H1 (cell line): ENCODE data around the gene DAGLA. TPM values are rescaled to one million over a fixed set of nuclear protein-coding genes. Genes with fewer than 3 reads are reported as not detected.
A peak's percentile ranks its signal among the peaks of the same experiment; 100 is the strongest.

ENCODE experiments used
- CTCF ChIA-PET: fragments of 300-600 bp; sonication (Branson Sonifier 250); formaldehyde crosslinking; loops from one replicate; lab custom pipeline; 2021; ENCODE audit not compliant: partially characterized antibody; lab: Charles Lee
- POLR2A ChIA-PET: fragments of 300-600 bp; sonication (Branson Sonifier 250); formaldehyde crosslinking; loops from one replicate; lab custom pipeline; 2021; ENCODE audit warnings: inconsistent platforms; ENCODE audit not compliant: partially characterized antibody; lab: Charles Lee
- DNase-seq, 2 experiments: peaks; one replicate each; pipeline versions ENCODE4 v3.0.0 to v3.0.0-alpha.2; 2010 to 2022; ENCODE audit warnings: low spot score in 2 of 2, low read depth in 1 of 2, mixed read lengths in 1 of 2
- FAIRE-seq: peaks from 2 replicates; lab custom pipeline; 2011; peaks lifted over from hg19 to GRCh38; lab: Jason Lieb, UNC
- H2AFZ ChIP-seq: 2 replicates; pipeline ENCODE4 v1.8.1; 2012; ENCODE audit warnings: low read length, inconsistent platforms
- H2AK5ac ChIP-seq: 2 replicates; pipeline ENCODE4 v1.6.1; 2013; ENCODE audit warnings: low read depth, low read length
- H2BK120ac ChIP-seq: replicated peaks from 2 replicates; pipeline ENCODE3; 2013; ENCODE audit warnings: low read depth, low read length, inconsistent platforms
- H2BK12ac ChIP-seq: 2 replicates; pipeline ENCODE4 v1.6.1; 2013; ENCODE audit warnings: low read depth, low read length
- H2BK15ac ChIP-seq: 2 replicates; pipeline ENCODE4 v1.6.1; 2013; ENCODE audit warnings: low read length
- H2BK20ac ChIP-seq: 2 replicates; pipeline ENCODE4 v1.6.1; 2013; ENCODE audit warnings: low read length
- H2BK5ac ChIP-seq: 2 replicates; pipeline ENCODE4 v1.6.1; 2013; ENCODE audit warnings: low read depth, low read length
- H3K14ac ChIP-seq: 2 replicates; pipeline ENCODE4 v1.6.1; 2013; ENCODE audit warnings: inconsistent platforms; ENCODE audit not compliant: insufficient read length
- H3K18ac ChIP-seq: 2 replicates; pipeline ENCODE4 v1.6.1; 2013; ENCODE audit warnings: low read length; ENCODE audit errors: extremely low read depth
- H3K23ac ChIP-seq: 2 replicates; pipeline ENCODE4 v1.6.1; 2013; ENCODE audit warnings: inconsistent platforms; ENCODE audit not compliant: insufficient read length
- H3K23me2 ChIP-seq: 2 replicates; pipeline ENCODE4 v1.6.1; 2013; ENCODE audit warnings: low read depth, low read length
- H3K27ac ChIP-seq: 2 replicates; pipeline ENCODE4 v1.6.1; 2011; ENCODE audit warnings: low read depth, low read length, inconsistent platforms
- H3K27me3 ChIP-seq, 4 experiments: replicated peaks in 1 of 4; 1 replicate in 1 of 4; 2 replicates in 3 of 4; pipeline versions ENCODE4 v1.6.1 to v1.8.1; 2011 to 2013; ENCODE audit warnings: low read length in 3 of 4, mild to moderate bottlenecking in 3 of 4, inconsistent platforms in 2 of 4, mixed read lengths in 2 of 4, moderate library complexity in 1 of 4; ENCODE audit not compliant: control insufficient read depth in 3 of 4, insufficient read depth in 3 of 4; ENCODE audit errors: extremely low read depth in 1 of 4
- H3K36me3 ChIP-seq, 4 experiments: 2 replicates each; pipeline versions ENCODE4 v1.6.1 to v1.8.1; 2011 to 2013; ENCODE audit warnings: mild to moderate bottlenecking in 4 of 4, low read length in 3 of 4, moderate library complexity in 2 of 4, control low read depth in 1 of 4, inconsistent platforms in 1 of 4; ENCODE audit not compliant: insufficient read depth in 4 of 4, control insufficient read depth in 2 of 4
- H3K4ac ChIP-seq: replicated peaks from 2 replicates; pipeline ENCODE3; 2013; ENCODE audit warnings: low read length, low read depth, mixed read lengths, inconsistent platforms; ENCODE audit not compliant: insufficient read length
- H3K4me1 ChIP-seq, 4 experiments: replicated peaks in 1 of 4; 1 replicate in 1 of 4; 2 replicates in 3 of 4; pipeline versions ENCODE4 v1.6.1 to v1.8.1; 2011 to 2013; ENCODE audit warnings: low read length in 3 of 4, inconsistent platforms in 2 of 4, mixed read lengths in 1 of 4; ENCODE audit not compliant: insufficient read depth in 4 of 4, control insufficient read depth in 3 of 4
- H3K4me2 ChIP-seq, 2 experiments: 2 replicates each; pipeline versions ENCODE4 v1.6.1 to v1.8.1; 2011 to 2013; ENCODE audit warnings: low read depth in 2 of 2, low read length in 2 of 2, control low read depth in 1 of 2, inconsistent platforms in 1 of 2, mild to moderate bottlenecking in 1 of 2; ENCODE audit not compliant: insufficient read depth in 1 of 2
- H3K4me3 ChIP-seq, 4 experiments: fragments of 200-600, 300-600 bp in 1 of 4; sonication (generic), shearing (Covaris generic), sonication (Bioruptor Twin) in 1 of 4; 2 replicates each; pipeline versions ENCODE4 v1.5.1 to v1.8.1; 2011 to 2016; ENCODE audit warnings: low read length in 4 of 4, low read depth in 3 of 4, control low read depth in 2 of 4, inconsistent platforms in 2 of 4, mild to moderate bottlenecking in 2 of 4, mixed read lengths in 1 of 4, moderate library complexity in 1 of 4; ENCODE audit not compliant: insufficient read depth in 2 of 4; ENCODE audit errors: extremely low read depth in 1 of 4
- H3K56ac ChIP-seq: replicated peaks from 2 replicates; pipeline ENCODE3; 2013; ENCODE audit warnings: low read depth, mild to moderate bottlenecking, mixed read lengths, low read length, inconsistent platforms; ENCODE audit not compliant: insufficient read length
- H3K79me1 ChIP-seq: 2 replicates; pipeline ENCODE4 v1.6.1; 2013; ENCODE audit warnings: low read depth, low read length, control low read depth
- H3K79me2 ChIP-seq, 2 experiments: 2 replicates each; pipeline versions ENCODE4 v1.6.1 to v1.8.1; 2012 to 2013; ENCODE audit warnings: low read length in 2 of 2, mild to moderate bottlenecking in 2 of 2, inconsistent platforms in 1 of 2; ENCODE audit not compliant: insufficient read depth in 2 of 2, control insufficient read depth in 1 of 2
- H3K9ac ChIP-seq, 4 experiments: replicated peaks in 1 of 4; 1 replicate in 1 of 4; 2 replicates in 3 of 4; pipeline versions ENCODE4 v1.6.1 to v1.8.1; 2011 to 2013; ENCODE audit warnings: low read depth in 3 of 4, low read length in 3 of 4, control low read depth in 2 of 4, mild to moderate bottlenecking in 2 of 4, moderate library complexity in 2 of 4, inconsistent platforms in 1 of 4; ENCODE audit errors: extremely low read depth in 1 of 4
- H3K9me3 ChIP-seq, 2 experiments: 2 replicates each; pipeline versions ENCODE4 v1.6.1 to v1.8.1; 2012 to 2013; ENCODE audit warnings: mild to moderate bottlenecking in 2 of 2, moderate library complexity in 2 of 2, control low read depth in 1 of 2, inconsistent platforms in 1 of 2, low read depth in 1 of 2, low read length in 1 of 2, mixed read lengths in 1 of 2; ENCODE audit not compliant: insufficient read depth in 2 of 2
- H4K20me1 ChIP-seq, 2 experiments: replicated peaks in 1 of 2; 2 replicates each; pipeline versions ENCODE3 to v1.8.1; 2011 to 2013; ENCODE audit warnings: inconsistent platforms in 2 of 2, low read length in 2 of 2, mild to moderate bottlenecking in 1 of 2; ENCODE audit not compliant: insufficient read depth in 2 of 2, control insufficient read depth in 1 of 2
- H4K5ac ChIP-seq: 2 replicates; pipeline ENCODE4 v1.6.1; 2013; ENCODE audit warnings: low read length, low read depth, mixed read lengths, inconsistent platforms; ENCODE audit not compliant: insufficient read length
- H4K8ac ChIP-seq: 2 replicates; pipeline ENCODE4 v1.8.0; 2013; ENCODE audit warnings: mild to moderate bottlenecking, moderate library complexity, low read length, inconsistent platforms; ENCODE audit not compliant: insufficient read depth; ENCODE audit errors: extremely low read depth
- H4K91ac ChIP-seq: replicated peaks from 2 replicates; pipeline ENCODE3; 2013; ENCODE audit warnings: low read length, mixed read lengths, inconsistent platforms; ENCODE audit not compliant: insufficient read length
- GABPA ChIP-seq: IDR thresholded peaks from 2 replicates; pipeline ENCODE4 v1.6.1; 2011; ENCODE audit warnings: mild to moderate bottlenecking, low read length, moderate library complexity, borderline replicate concordance; ENCODE audit not compliant: insufficient read depth
- KDM4A ChIP-seq: IDR thresholded peaks from one replicate; pipeline ENCODE4 v1.7.1; 2012; ENCODE audit warnings: low read depth, mild to moderate bottlenecking, moderate library complexity, low read length, inconsistent platforms; ENCODE audit not compliant: severe bottlenecking
- POLR2A ChIP-seq, 2 experiments: IDR thresholded peaks; 1 replicate in 1 of 2; 2 replicates in 1 of 2; pipeline ENCODE4 v1.6.1; 2011; ENCODE audit warnings: low read depth in 2 of 2, low read length in 2 of 2, mild to moderate bottlenecking in 2 of 2; ENCODE audit errors: control extremely low read depth in 1 of 2
- WGBS, 2 experiments: shearing (Covaris generic) in 1 of 2; methylation state at CpG; one replicate each; pipeline versions ENCODE4 v1.1.6 to v1.1.7; 2013 to 2015; ENCODE audit warnings: low lambda C conversion rate in 2 of 2, mixed read lengths in 2 of 2, inconsistent platforms in 1 of 2, low coverage in 1 of 2, missing lambda C conversion rate in 1 of 2; ENCODE audit not compliant: insufficient replicate concordance in 2 of 2, insufficient coverage in 1 of 2, insufficient read length in 1 of 2; ENCODE audit errors: extremely low coverage in 1 of 2, missing lambda C conversion rate in 1 of 2; 5-methylcytosine and 5-hydroxymethylcytosine counted together
- polyA plus RNA-seq, 7 experiments: library from polyadenylated mRNA; depleted of rRNA in 3 of 7; stranded (reverse) in 5 of 7; unstranded in 2 of 7; fragments of >200 nt in 5 of 7; fragments of 200-250 nt in 2 of 7; gene quantifications; 1 replicate in 5 of 7; 2 replicates in 1 of 7; 4 replicates in 1 of 7; pipeline versions ENCODE4 v1.2.1 to v1.2.3, GENCODE V29; 2011 to 2013; ENCODE audit warnings: missing spikeins in 2 of 7, mixed read lengths in 2 of 7
- total RNA-seq: library from RNA; stranded (reverse); fragmentation: NEBNext Ultra II Directional; extraction: Animal tissue kit (Norgen Biotek cat#: 25700); gene quantifications from 2 replicates; pipeline ENCODE4 v1.2.1, GENCODE V29; 2021
- TF ChIP-seq, protein P1 (sequence below): IDR thresholded peaks from 2 replicates; pipeline ENCODE4 v1.6.1; 2012; ENCODE audit warnings: low read length, inconsistent platforms

Gene DAGLA
- total and polyA plus RNA-seq, 2 of the 8 experiments (the other 6 are each of a cell fraction or from before 2014, with no cell fraction given) = 3.6 to 6.6 TPM

DNA sequence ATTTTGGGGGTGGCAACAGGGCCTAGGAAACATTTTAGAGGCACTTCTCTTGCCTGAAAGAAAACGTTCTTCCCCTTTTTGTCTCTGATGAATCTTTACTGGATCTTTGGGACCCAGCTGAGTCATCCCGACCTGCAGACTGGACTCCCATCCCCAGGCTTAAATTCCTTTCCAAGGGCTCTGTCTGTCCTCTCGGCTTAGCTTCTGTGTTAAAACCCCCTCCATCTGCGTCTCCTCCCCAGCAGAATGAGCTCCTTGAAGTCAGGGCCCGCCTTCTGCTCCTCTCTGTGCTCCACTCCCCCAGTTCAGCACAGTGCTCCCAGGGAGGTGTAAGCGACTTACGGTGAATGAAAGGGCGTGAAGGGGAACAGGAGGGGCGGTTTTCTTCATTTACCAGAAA lies 895 bp upstream of the DAGLA start:
- POLR2A ChIA-PET = no interaction called here
- FAIRE-seq = no peak
- H2AK5ac ChIP-seq = no peak overlapping the region
- H4K5ac ChIP-seq = no peak overlapping the region
- peaks cover 4% of the 10 kb centered on the region; the same call in 1 of the 2 replicates for H3K23me2 ChIP-seq
- 0 out of 2 replicates have a peak overlapping the region, but pooled peaks have one; percentile 89 for H2BK15ac ChIP-seq
- H3K14ac ChIP-seq = no peak overlapping the region
- TF ChIP-seq, protein P1, sequence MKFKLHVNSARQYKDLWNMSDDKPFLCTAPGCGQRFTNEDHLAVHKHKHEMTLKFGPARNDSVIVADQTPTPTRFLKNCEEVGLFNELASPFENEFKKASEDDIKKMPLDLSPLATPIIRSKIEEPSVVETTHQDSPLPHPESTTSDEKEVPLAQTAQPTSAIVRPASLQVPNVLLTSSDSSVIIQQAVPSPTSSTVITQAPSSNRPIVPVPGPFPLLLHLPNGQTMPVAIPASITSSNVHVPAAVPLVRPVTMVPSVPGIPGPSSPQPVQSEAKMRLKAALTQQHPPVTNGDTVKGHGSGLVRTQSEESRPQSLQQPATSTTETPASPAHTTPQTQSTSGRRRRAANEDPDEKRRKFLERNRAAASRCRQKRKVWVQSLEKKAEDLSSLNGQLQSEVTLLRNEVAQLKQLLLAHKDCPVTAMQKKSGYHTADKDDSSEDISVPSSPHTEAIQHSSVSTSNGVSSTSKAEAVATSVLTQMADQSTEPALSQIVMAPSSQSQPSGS = no peak
- TF ChIP-seq POLR2A (IDR thresholded peaks at IDR 0.05; ENCODE audit: control extremely low read depth in 1 of 2, low read depth in 2 of 2, low read length in 2 of 2) (no peak), GABPA (no peak), KDM4A (peak; percentile 8)
- no peak overlapping the region for H3K4me3 ChIP-seq
- no peak overlapping the region for H3K56ac ChIP-seq
- no peak overlapping the region for H3K4ac ChIP-seq
- no peaks in the 10 kb centered on the region for H3K79me2 ChIP-seq
- no peaks in the 10 kb centered on the region for H4K20me1 ChIP-seq
- DNase-seq = no peak
- 0 out of 2 replicates have a peak overlapping the region, but pooled peaks have one; percentile 5 for H2BK12ac ChIP-seq
- 55% methylated on average over 9 of the region's 9 CpGs; no CpG with 5 or more reads in 1 of the 2 experiments for WGBS, 2 experiments
- H3K79me1 ChIP-seq = no peaks in the 10 kb centered on the region
- peaks cover 0 to 12% (median 2%) of the 10 kb centered on the region in 4 experiments; a peak in 5 of 7 replicates for H3K4me1 ChIP-seq
- CTCF ChIA-PET = interaction anchor here (0.6 to 3.5 kb wide), 11 partner anchors 12 to 90 kb away, joined by 3 to 27 read pairs (median 4); no protein-coding TSS in a partner anchor
- no peak overlapping the region for H2BK20ac ChIP-seq
- H3K9me3 ChIP-seq = no peaks in the 10 kb centered on the region
- H3K36me3 ChIP-seq = no peaks in the 10 kb centered on the region
- peaks cover 0 to 19% (median 12%) of the 10 kb centered on the region in 4 experiments; a peak in 5 of 7 replicates for H3K27me3 ChIP-seq
- H3K18ac ChIP-seq = no peak overlapping the region
- H3K4me2 ChIP-seq = no peak overlapping the region; a peak in 1 of 4 replicates
- H3K23ac ChIP-seq = no peak overlapping the region
- H2BK5ac ChIP-seq = no peak overlapping the region
- no peak overlapping the region for H4K8ac ChIP-seq
- no peak overlapping the region for H2AFZ ChIP-seq
- no peak overlapping the region for H4K91ac ChIP-seq
- H3K27ac ChIP-seq = no peak overlapping the region
- H3K9ac ChIP-seq = no peak overlapping the region
- no peak overlapping the region for H2BK120ac ChIP-seq
